GM12875 (cell line): ENCODE data around the gene RAD1.
A peak's percentile ranks its signal among the peaks of the same experiment; 100 is the strongest.

Source experiments
- H3K4me3 ChIP-seq: one replicate; pipeline ENCODE4 v1.5.1; 2011; ENCODE audit warnings: low read depth, low read length, control low read depth
- CTCF ChIP-seq: IDR thresholded peaks from 2 replicates; pipeline ENCODE4 v1.5.1; 2011; ENCODE audit warnings: low read depth, mild to moderate bottlenecking, control low read depth, inconsistent platforms, low read length, moderate library complexity, borderline replicate concordance; ENCODE audit not compliant: insufficient read depth

Gene RAD1

GRCh38 chr5:34941936-34942335, 26.6 kb upstream of the RAD1 start:
- no peak for TF ChIP-seq CTCF

GRCh38 chr5:34932947-34933346, 17.6 kb upstream of the RAD1 start:
- no peak overlapping the region for H3K4me3 ChIP-seq
- no peak for TF ChIP-seq CTCF

More at GRCh38 chr5:34941936-34942335, 26.6 kb upstream of the RAD1 start:
- no peak overlapping the region for H3K4me3 ChIP-seq

- H3K4me3 ChIP-seq = peak overlapping the region; percentile 96
- TF ChIP-seq CTCF = no peak
These were observed 15.6 kb upstream of the RAD1 start for GRCh38 chr5:34930870-34931269.

GRCh38 chr5:34930462-34930844, 15.1 kb upstream of the RAD1 start:
- TF ChIP-seq CTCF = no peak
- H3K4me3 ChIP-seq = peak overlapping the region; percentile 96

- no peak for TF ChIP-seq CTCF
These were observed 14.6 kb upstream of the RAD1 start for GRCh38 chr5:34929720-34930461.

GRCh38 chr5:34929134-34929719, 13.9 kb upstream of the RAD1 start, which contains the start of gene DNAJC21:
Gene DNAJC21, plus strand, starts transcription at chr5:34929559. Its CDS starts 261 bp downstream, at chr5:34929820.
- TF ChIP-seq CTCF = no peak
- peak within 1 kb of the TSS; percentile 96 for H3K4me3 ChIP-seq

More at GRCh38 chr5:34929720-34930461, 14.6 kb upstream of the RAD1 start:
- peak overlapping the region; percentile 96 for H3K4me3 ChIP-seq

- H3K4me3 ChIP-seq = no peak overlapping the region
- no peak for TF ChIP-seq CTCF
These were observed 13.0 kb upstream of the RAD1 start for GRCh38 chr5:34928267-34928666.
